ENCODE measurements around the gene USP4. TPM values are rescaled to one million over a fixed set of nuclear protein-coding genes. Genes with fewer than 3 reads are reported as not detected.

The USP4 gene
- total and polyA plus RNA-seq, 2 donors: 20.0 to 57.8 TPM

- Histone ChIP-seq H3K9me3 (ENCODE audit: control insufficient read depth in 2 of 2, insufficient read depth in 1 of 2, low read length in 1 of 2) (no peaks in the 10 kb centered on the region), H3K36me3 (ENCODE audit: control insufficient read depth in 2 of 2, insufficient read depth in 2 of 2, low read length in 1 of 2) (peaks cover 21 to 30% of the 10 kb centered on the region in 2 donors), H3K4me1 (ENCODE audit: control insufficient read depth in 2 of 2, insufficient read depth in 2 of 2, low read length in 2 of 2) (peaks cover 0 to 2% of the 10 kb centered on the region in 2 donors), H3K4me3 (ENCODE audit: low read length in 2 of 2) (no peak overlapping the region), H3K27me3 (ENCODE audit: control insufficient read depth in 2 of 2, insufficient read depth in 1 of 2, low read length in 1 of 2) (no peaks in the 10 kb centered on the region), H3K27ac (ENCODE audit: low read depth in 1 of 2, low read length in 1 of 2) (no peak overlapping the region)
- WGBS: 95% methylated on average over 11 of the region's 11 CpGs
- no peak for DNase-seq (ENCODE audit: low read depth in 6 of 9, low spot score in 9 of 9)
Observed at GRCh38 chr3:49378249-49378895, 38.5 kb upstream of the USP4 start.

DNA sequence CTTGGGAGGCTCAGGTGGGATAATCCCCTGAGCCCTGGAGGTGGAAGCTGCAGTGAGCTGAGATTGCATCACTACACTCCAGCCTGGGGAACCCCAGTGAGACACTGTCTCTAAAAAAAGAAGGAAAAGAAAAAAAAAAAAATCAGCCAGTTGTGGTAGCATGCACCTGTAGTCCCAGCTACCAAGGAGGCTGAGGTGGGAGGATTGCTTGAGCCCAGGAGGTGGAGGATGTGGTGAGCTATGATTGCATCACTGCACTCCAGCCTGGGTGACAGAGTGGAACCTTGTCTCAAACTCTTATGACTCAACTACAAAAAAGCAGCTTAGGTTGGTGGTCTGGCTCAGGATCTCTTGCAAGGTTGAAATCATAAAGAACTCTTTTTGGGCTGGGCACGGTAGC, 37.6 kb upstream of the USP4 start:
- no peak overlapping the region for H3K27ac ChIP-seq (ENCODE audit: low read depth in 1 of 2, low read length in 1 of 2)
- H3K9me3 ChIP-seq (ENCODE audit: control insufficient read depth in 2 of 2, insufficient read depth in 1 of 2, low read length in 1 of 2): no peaks in the 10 kb centered on the region
- 93% methylated on average over 1 of the region's 1 CpG for WGBS
- peaks cover 0 to 2% of the 10 kb centered on the region in 2 donors for H3K4me1 ChIP-seq (ENCODE audit: control insufficient read depth in 2 of 2, insufficient read depth in 2 of 2, low read length in 2 of 2)
- peaks cover 30 to 35% of the 10 kb centered on the region in 2 donors for H3K36me3 ChIP-seq (ENCODE audit: control insufficient read depth in 2 of 2, insufficient read depth in 2 of 2, low read length in 1 of 2)
- H3K4me3 ChIP-seq (ENCODE audit: low read length in 2 of 2): no peak overlapping the region
- no peaks in the 10 kb centered on the region for H3K27me3 ChIP-seq (ENCODE audit: control insufficient read depth in 2 of 2, insufficient read depth in 1 of 2, low read length in 1 of 2)
- no peak for DNase-seq (ENCODE audit: low read depth in 6 of 9, low spot score in 9 of 9)

GRCh38 chr3:49371946-49372345, 32.1 kb upstream of the USP4 start:
- Histone ChIP-seq H3K4me1 (ENCODE audit: control insufficient read depth in 2 of 2, insufficient read depth in 2 of 2, low read length in 2 of 2) (no peaks in the 10 kb centered on the region), H3K27ac (ENCODE audit: low read depth in 1 of 2, low read length in 1 of 2) (no peak overlapping the region), H3K36me3 (ENCODE audit: control insufficient read depth in 2 of 2, insufficient read depth in 2 of 2, low read length in 1 of 2) (peaks cover 71 to 76% of the 10 kb centered on the region in 2 donors), H3K27me3 (ENCODE audit: control insufficient read depth in 2 of 2, insufficient read depth in 1 of 2, low read length in 1 of 2) (no peaks in the 10 kb centered on the region), H3K9me3 (ENCODE audit: control insufficient read depth in 2 of 2, insufficient read depth in 1 of 2, low read length in 1 of 2) (no peaks in the 10 kb centered on the region), H3K4me3 (ENCODE audit: low read length in 2 of 2) (no peak overlapping the region)
- no peak for DNase-seq (ENCODE audit: low read depth in 6 of 9, low spot score in 9 of 9)

- WGBS: 98% methylated on average over 6 of the region's 6 CpGs
- Histone ChIP-seq H3K4me3 (ENCODE audit: low read length in 2 of 2) (no peak overlapping the region), H3K27me3 (ENCODE audit: control insufficient read depth in 2 of 2, insufficient read depth in 1 of 2, low read length in 1 of 2) (no peaks in the 10 kb centered on the region), H3K4me1 (ENCODE audit: control insufficient read depth in 2 of 2, insufficient read depth in 2 of 2, low read length in 2 of 2) (no peaks in the 10 kb centered on the region), H3K36me3 (ENCODE audit: control insufficient read depth in 2 of 2, insufficient read depth in 2 of 2, low read length in 1 of 2) (peaks cover 81 to 83% of the 10 kb centered on the region in 2 donors), H3K9me3 (ENCODE audit: control insufficient read depth in 2 of 2, insufficient read depth in 1 of 2, low read length in 1 of 2) (no peaks in the 10 kb centered on the region), H3K27ac (ENCODE audit: low read depth in 1 of 2, low read length in 1 of 2) (no peak overlapping the region)
- no peak for DNase-seq (ENCODE audit: low read depth in 6 of 9, low spot score in 9 of 9)
Observed at GRCh38 chr3:49370585-49371290, 30.9 kb upstream of the USP4 start.

- H3K4me1 ChIP-seq (ENCODE audit: control insufficient read depth in 2 of 2, insufficient read depth in 2 of 2, low read length in 2 of 2): peaks cover 0 to 20% of the 10 kb centered on the region in 2 donors
- 67% methylated on average over 3 of the region's 3 CpGs for WGBS
- no peaks in the 10 kb centered on the region for H3K9me3 ChIP-seq (ENCODE audit: control insufficient read depth in 2 of 2, insufficient read depth in 1 of 2, low read length in 1 of 2)
- peak overlapping the region in 1 of 2 donors; percentile 15 for H3K27ac ChIP-seq (ENCODE audit: low read depth in 1 of 2, low read length in 1 of 2)
- peaks cover 69 to 71% of the 10 kb centered on the region in 2 donors for H3K36me3 ChIP-seq (ENCODE audit: control insufficient read depth in 2 of 2, insufficient read depth in 2 of 2, low read length in 1 of 2)
- no peak overlapping the region for H3K4me3 ChIP-seq (ENCODE audit: low read length in 2 of 2)
- no peaks in the 10 kb centered on the region for H3K27me3 ChIP-seq (ENCODE audit: control insufficient read depth in 2 of 2, insufficient read depth in 1 of 2, low read length in 1 of 2)
- peak in 1 of 9 donors; percentile 24 for DNase-seq (ENCODE audit: low read depth in 6 of 9, low spot score in 9 of 9)
Observed at GRCh38 chr3:49362561-49362960, 22.7 kb upstream of the USP4 start.

DNA sequence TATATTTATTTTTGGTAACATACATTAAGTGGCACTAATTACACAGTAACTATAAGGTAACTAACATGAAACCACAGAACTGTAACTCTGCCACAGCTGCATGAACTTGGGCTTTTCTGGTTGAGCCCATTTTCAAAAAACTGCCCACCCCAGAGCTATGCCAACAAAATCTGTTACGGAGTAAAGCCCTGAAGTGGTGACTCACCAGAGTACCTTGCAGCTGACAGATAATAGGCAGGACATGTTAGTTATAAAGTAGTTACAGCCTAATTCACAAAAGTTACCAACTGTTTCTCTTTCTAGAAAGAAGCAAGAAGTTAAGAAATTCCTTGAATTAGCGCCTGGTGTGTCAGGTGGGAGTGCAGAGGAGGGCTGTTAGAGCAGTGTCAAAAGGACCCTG, 19.8 kb upstream of the USP4 start:
- H3K27me3 ChIP-seq (ENCODE audit: control insufficient read depth in 2 of 2, insufficient read depth in 1 of 2, low read length in 1 of 2): no peaks in the 10 kb centered on the region
- peaks cover 61 to 65% of the 10 kb centered on the region in 2 donors for H3K36me3 ChIP-seq (ENCODE audit: control insufficient read depth in 2 of 2, insufficient read depth in 2 of 2, low read length in 1 of 2)
- H3K9me3 ChIP-seq (ENCODE audit: control insufficient read depth in 2 of 2, insufficient read depth in 1 of 2, low read length in 1 of 2): no peaks in the 10 kb centered on the region
- H3K4me1 ChIP-seq (ENCODE audit: control insufficient read depth in 2 of 2, insufficient read depth in 2 of 2, low read length in 2 of 2): peaks cover 0 to 36% of the 10 kb centered on the region in 2 donors
- H3K27ac ChIP-seq (ENCODE audit: low read depth in 1 of 2, low read length in 1 of 2): peak overlapping the region in 1 of 2 donors; percentile 5
- no peak overlapping the region for H3K4me3 ChIP-seq (ENCODE audit: low read length in 2 of 2)
- DNase-seq (ENCODE audit: low read depth in 6 of 9, low spot score in 9 of 9): no peak
- WGBS: 98% methylated on average over 2 of the region's 2 CpGs

DNA sequence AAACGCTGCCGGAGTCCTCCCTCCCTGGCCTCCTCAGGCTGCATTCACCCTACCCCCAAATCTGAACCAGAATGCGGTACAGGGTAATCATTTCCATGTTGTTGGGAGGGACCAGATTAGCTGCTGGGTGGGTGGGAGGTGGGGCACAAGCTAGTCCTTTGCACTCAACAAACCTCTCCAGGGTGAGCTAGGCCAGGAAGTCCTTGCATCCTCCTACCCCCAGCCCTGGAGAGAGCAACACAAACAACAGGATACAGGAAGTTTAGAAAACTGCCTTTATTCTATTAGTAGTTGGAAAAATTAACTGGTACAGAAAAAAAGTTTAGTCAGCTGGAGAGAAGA, 19.0 kb upstream of the USP4 start:
- H3K27me3 ChIP-seq (ENCODE audit: control insufficient read depth in 2 of 2, insufficient read depth in 1 of 2, low read length in 1 of 2): no peaks in the 10 kb centered on the region
- WGBS: 69% methylated on average over 3 of the region's 3 CpGs
- peaks cover 57 to 65% of the 10 kb centered on the region in 2 donors for H3K36me3 ChIP-seq (ENCODE audit: control insufficient read depth in 2 of 2, insufficient read depth in 2 of 2, low read length in 1 of 2)
- DNase-seq (ENCODE audit: low read depth in 6 of 9, low spot score in 9 of 9): no peak
- peak overlapping the region; percentile 68 to 76 for H3K4me3 ChIP-seq (ENCODE audit: low read length in 2 of 2)
- H3K27ac ChIP-seq (ENCODE audit: low read depth in 1 of 2, low read length in 1 of 2): peak overlapping the region; percentile 91 to 94
- H3K4me1 ChIP-seq (ENCODE audit: control insufficient read depth in 2 of 2, insufficient read depth in 2 of 2, low read length in 2 of 2): peaks cover 0 to 36% of the 10 kb centered on the region in 2 donors
- H3K9me3 ChIP-seq (ENCODE audit: control insufficient read depth in 2 of 2, insufficient read depth in 1 of 2, low read length in 1 of 2): no peaks in the 10 kb centered on the region

GRCh38 chr3:49358217-49358883, 18.5 kb upstream of the USP4 start, which contains the start of gene GPX1:
Gene GPX1 (minus strand): TSS chr3:49358353. CDS start chr3:49358278, 75 bp downstream.
- Histone ChIP-seq H3K4me1 (ENCODE audit: control insufficient read depth in 2 of 2, insufficient read depth in 2 of 2, low read length in 2 of 2) (peaks cover 0 to 36% of the 10 kb centered on the region in 2 donors), H3K27ac (ENCODE audit: low read depth in 1 of 2, low read length in 1 of 2) (peak within 1 kb of the TSS; percentile 91 to 94), H3K36me3 (ENCODE audit: control insufficient read depth in 2 of 2, insufficient read depth in 2 of 2, low read length in 1 of 2) (peaks cover 52 to 60% of the 10 kb centered on the region in 2 donors), H3K4me3 (ENCODE audit: low read length in 2 of 2) (peak within 1 kb of the TSS; percentile 68 to 76), H3K27me3 (ENCODE audit: control insufficient read depth in 2 of 2, insufficient read depth in 1 of 2, low read length in 1 of 2) (no peaks in the 10 kb centered on the region), H3K9me3 (ENCODE audit: control insufficient read depth in 2 of 2, insufficient read depth in 1 of 2, low read length in 1 of 2) (no peaks in the 10 kb centered on the region)
- DNase-seq (ENCODE audit: low read depth in 6 of 9, low spot score in 9 of 9): peak; percentile 36 to 90 (median 70)
- 4% methylated on average over 46 of the region's 46 CpGs for WGBS
